T-helper 22 cell (primary cell): ENCODE results near the gene PLXNA4.

Experiments used
- DNase-seq: peaks from one replicate; pipeline ENCODE4 v3.0.0-alpha.2; 2020; ENCODE audit warnings: low read depth

Gene PLXNA4

GRCh38 chr7:132243051-132243450 lies 333.2 kb downstream of the PLXNA4 start:
- DNase-seq, result no peak

GRCh38 chr7:132242192-132242812 lies 334.0 kb downstream of the PLXNA4 start:
- DNase-seq, result no peak

GRCh38 chr7:132240821-132241422 lies 335.3 kb downstream of the PLXNA4 start:
- DNase-seq, result no peak

- DNase-seq, result no peak
These were observed 336.0 kb downstream of the PLXNA4 start for GRCh38 chr7:132240262-132240661.

GRCh38 chr7:132239422-132239994 lies 336.8 kb downstream of the PLXNA4 start:
- DNase-seq, result no peak

- no peak for DNase-seq
These were observed 341.6 kb downstream of the PLXNA4 start for GRCh38 chr7:132234711-132235110.

GRCh38 chr7:132232406-132232805 lies 343.9 kb downstream of the PLXNA4 start:
- DNase-seq, result no peak

- no peak for DNase-seq
These were observed 345.8 kb downstream of the PLXNA4 start for GRCh38 chr7:132230462-132230861.

GRCh38 chr7:132228240-132228639 lies 348.0 kb downstream of the PLXNA4 start:
- no peak for DNase-seq

GRCh38 chr7:132226957-132227290 lies 349.3 kb downstream of the PLXNA4 start:
- DNase-seq, result no peak

- DNase-seq, result no peak
These were observed 350.0 kb downstream of the PLXNA4 start for GRCh38 chr7:132226046-132226956.

- DNase-seq, result no peak
These were observed 350.8 kb downstream of the PLXNA4 start for GRCh38 chr7:132225216-132226030.

GRCh38 chr7:132221356-132221755 lies 354.9 kb downstream of the PLXNA4 start:
- DNase-seq, result no peak

GRCh38 chr7:132220060-132220459 lies 356.2 kb downstream of the PLXNA4 start:
- no peak for DNase-seq

- no peak for DNase-seq
These were observed 357.4 kb downstream of the PLXNA4 start for GRCh38 chr7:132218876-132219275.

GRCh38 chr7:132216847-132217525 lies 359.3 kb downstream of the PLXNA4 start:
- DNase-seq, result no peak

- no peak for DNase-seq
These were observed 361.8 kb downstream of the PLXNA4 start for GRCh38 chr7:132214452-132214851.

- no peak for DNase-seq
These were observed 362.7 kb downstream of the PLXNA4 start for GRCh38 chr7:132213583-132213982.

- no peak for DNase-seq
These were observed 364.3 kb downstream of the PLXNA4 start for GRCh38 chr7:132211971-132212370.

GRCh38 chr7:132210821-132211220 lies 365.4 kb downstream of the PLXNA4 start:
- DNase-seq, result no peak

- no peak for DNase-seq
These were observed 368.5 kb downstream of the PLXNA4 start for GRCh38 chr7:132207782-132208181.
